ENCODE data around the gene UBE2D3.

Gene UBE2D3

GRCh38 chr4:102817613-102818268 lies 9.6 kb downstream of the UBE2D3 start:
- Histone ChIP-seq H4K20me1 (ENCODE audit: insufficient read depth, low read length) (peaks cover 96% of the 10 kb centered on the region), H3K4me3 (ENCODE audit: low read length) (no peak overlapping the region), H3K9me3 (replicated peaks; ENCODE audit: insufficient read depth, low read length) (no peaks in the 10 kb centered on the region), H3K9me2 (replicated peaks; ENCODE audit: insufficient read depth, low read length) (no peaks in the 10 kb centered on the region), H3K4me1 (ENCODE audit: low read length) (peaks cover 21% of the 10 kb centered on the region; the same call in 1 of the 2 replicates), H3K27me3 (replicated peaks; ENCODE audit: insufficient read depth, low read length) (no peaks in the 10 kb centered on the region), H2AFZ (ENCODE audit: low read length) (no peak overlapping the region), H3K79me2 (ENCODE audit: low read length) (peaks cover 100% of the 10 kb centered on the region), H3K9ac (ENCODE audit: low read length) (no peak overlapping the region), H3F3A (ENCODE audit: insufficient read depth, low read length) (no peaks in the 10 kb centered on the region; the same call in 1 of the 2 replicates), H3K27ac (ENCODE audit: low read length) (no peak overlapping the region), H3K4me2 (ENCODE audit: low read depth, low read length) (no peak overlapping the region), H3K36me3 (replicated peaks; ENCODE audit: insufficient read depth, low read length) (peaks cover 26% of the 10 kb centered on the region)
- TF ChIP-seq, protein P1, sequence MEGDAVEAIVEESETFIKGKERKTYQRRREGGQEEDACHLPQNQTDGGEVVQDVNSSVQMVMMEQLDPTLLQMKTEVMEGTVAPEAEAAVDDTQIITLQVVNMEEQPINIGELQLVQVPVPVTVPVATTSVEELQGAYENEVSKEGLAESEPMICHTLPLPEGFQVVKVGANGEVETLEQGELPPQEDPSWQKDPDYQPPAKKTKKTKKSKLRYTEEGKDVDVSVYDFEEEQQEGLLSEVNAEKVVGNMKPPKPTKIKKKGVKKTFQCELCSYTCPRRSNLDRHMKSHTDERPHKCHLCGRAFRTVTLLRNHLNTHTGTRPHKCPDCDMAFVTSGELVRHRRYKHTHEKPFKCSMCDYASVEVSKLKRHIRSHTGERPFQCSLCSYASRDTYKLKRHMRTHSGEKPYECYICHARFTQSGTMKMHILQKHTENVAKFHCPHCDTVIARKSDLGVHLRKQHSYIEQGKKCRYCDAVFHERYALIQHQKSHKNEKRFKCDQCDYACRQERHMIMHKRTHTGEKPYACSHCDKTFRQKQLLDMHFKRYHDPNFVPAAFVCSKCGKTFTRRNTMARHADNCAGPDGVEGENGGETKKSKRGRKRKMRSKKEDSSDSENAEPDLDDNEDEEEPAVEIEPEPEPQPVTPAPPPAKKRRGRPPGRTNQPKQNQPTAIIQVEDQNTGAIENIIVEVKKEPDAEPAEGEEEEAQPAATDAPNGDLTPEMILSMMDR (IDR thresholded peaks at IDR 0.05; ENCODE audit: low read length), result no peak
- TF ChIP-seq EZH2 (optimal IDR thresholded peaks at IDR 0.05; ENCODE audit: low read depth, low read length) (no peak), EZH2phosphoT487 (IDR thresholded peaks at IDR 0.05; ENCODE audit: low read length) (no peak)
- no peak for DNase-seq

- no peaks in the 10 kb centered on the region for H3K9me2 ChIP-seq (replicated peaks; ENCODE audit: insufficient read depth, low read length)
- peaks cover 98% of the 10 kb centered on the region for H4K20me1 ChIP-seq (ENCODE audit: insufficient read depth, low read length)
- peaks cover 28% of the 10 kb centered on the region for H3K36me3 ChIP-seq (replicated peaks; ENCODE audit: insufficient read depth, low read length)
- TF ChIP-seq EZH2phosphoT487 (IDR thresholded peaks at IDR 0.05; ENCODE audit: low read length) (no peak), EZH2 (optimal IDR thresholded peaks at IDR 0.05; ENCODE audit: low read depth, low read length) (no peak)
- DNase-seq, result no peak
- no peaks in the 10 kb centered on the region for H3K9me3 ChIP-seq (replicated peaks; ENCODE audit: insufficient read depth, low read length)
- H3F3A ChIP-seq (ENCODE audit: insufficient read depth, low read length), result no peaks in the 10 kb centered on the region; the same call in 1 of the 2 replicates
- H3K27ac ChIP-seq (ENCODE audit: low read length), result no peak overlapping the region
- peaks cover 18% of the 10 kb centered on the region; the same call in 1 of the 2 replicates for H3K4me1 ChIP-seq (ENCODE audit: low read length)
- H3K27me3 ChIP-seq (replicated peaks; ENCODE audit: insufficient read depth, low read length), result no peaks in the 10 kb centered on the region
- peaks cover 100% of the 10 kb centered on the region for H3K79me2 ChIP-seq (ENCODE audit: low read length)
- no peak overlapping the region for H3K4me2 ChIP-seq (ENCODE audit: low read depth, low read length)
- H2AFZ ChIP-seq (ENCODE audit: low read length), result no peak overlapping the region
- no peak overlapping the region for H3K9ac ChIP-seq (ENCODE audit: low read length)
- no peak overlapping the region for H3K4me3 ChIP-seq (ENCODE audit: low read length)
Measured at GRCh38 chr4:102817021-102817605, 10.2 kb downstream of the UBE2D3 start.

- Histone ChIP-seq H3K9me2 (replicated peaks; ENCODE audit: insufficient read depth, low read length) (no peaks in the 10 kb centered on the region), H3K9me3 (replicated peaks; ENCODE audit: insufficient read depth, low read length) (no peaks in the 10 kb centered on the region), H3K79me2 (ENCODE audit: low read length) (peaks cover 100% of the 10 kb centered on the region), H3K4me2 (ENCODE audit: low read depth, low read length) (no peak overlapping the region), H3K9ac (ENCODE audit: low read length) (no peak overlapping the region), H3K27me3 (replicated peaks; ENCODE audit: insufficient read depth, low read length) (no peaks in the 10 kb centered on the region), H3K36me3 (replicated peaks; ENCODE audit: insufficient read depth, low read length) (peaks cover 28% of the 10 kb centered on the region), H2AFZ (ENCODE audit: low read length) (no peak overlapping the region), H3K27ac (ENCODE audit: low read length) (no peak overlapping the region), H3K4me1 (ENCODE audit: low read length) (peaks cover 9% of the 10 kb centered on the region; the same call in 1 of the 2 replicates), H3F3A (ENCODE audit: insufficient read depth, low read length) (no peaks in the 10 kb centered on the region; the same call in 1 of the 2 replicates), H4K20me1 (ENCODE audit: insufficient read depth, low read length) (peaks cover 98% of the 10 kb centered on the region), H3K4me3 (ENCODE audit: low read length) (no peak overlapping the region)
- TF ChIP-seq, protein P1 (IDR thresholded peaks at IDR 0.05; ENCODE audit: low read length), result no peak
- TF ChIP-seq EZH2 (optimal IDR thresholded peaks at IDR 0.05; ENCODE audit: low read depth, low read length) (no peak), EZH2phosphoT487 (IDR thresholded peaks at IDR 0.05; ENCODE audit: low read length) (no peak)
- no peak for DNase-seq
Measured at GRCh38 chr4:102815981-102816380, 11.4 kb downstream of the UBE2D3 start.
